Measurements from ENCODE around the gene ECD. TPM values are rescaled to one million over a fixed set of nuclear protein-coding genes. Genes with fewer than 3 reads are reported as not detected.

The ECD gene
- total RNA-seq, 4 donors from 2014 or later: 6.4 to 27.0 (median 24.7) TPM

GRCh38 chr10:73182568-73182967 is 14.8 kb upstream of the ECD start:
- WGBS, 2 donors (ENCODE audit: low coverage in 1 of 2): 81 to 94% methylated on average over 2 of the region's 2 CpGs
- TF ChIP-seq CTCF (IDR thresholded peaks at IDR 0.05) (no peak), POLR2AphosphoS5 (IDR thresholded peaks at IDR 0.05) (no peak), POLR2A (IDR thresholded peaks at IDR 0.05) (no peak), EP300 (IDR thresholded peaks at IDR 0.05; ENCODE audit: low read depth) (no peak)
- intact Hi-C loops (cut with DNase I; ENCODE audit: low total_unique reads) (no loop called here), in situ Hi-C loops (cut with MboI; ENCODE audit: low pct_ligation_motif_present in 1 of 4, low pct_unique_long_range_greater_than_20kb in 1 of 4, low sequenced_read_pairs in 3 of 4) (no loop called here)
- no peak for DNase-seq
- Histone ChIP-seq H3K36me3 (peaks cover 0 to 36% (median 13%) of the 10 kb centered on the region in 4 donors), H3K27ac (no peak overlapping the region), H3K4me1 (no peaks in the 10 kb centered on the region), H3K27me3 (no peaks in the 10 kb centered on the region), H3K9me3 (no peaks in the 10 kb centered on the region), H3K4me3 (no peak overlapping the region)

- peaks cover 0 to 14% (median 3%) of the 10 kb centered on the region in 4 donors for H3K36me3 ChIP-seq
- intact Hi-C loops (cut with DNase I; ENCODE audit: low total_unique reads): no loop called here
- no peak for DNase-seq
- H3K4me1 ChIP-seq: peaks cover 0 to 3% (median under 1%) of the 10 kb centered on the region in 4 donors
- WGBS, 2 donors (ENCODE audit: low coverage in 1 of 2): 100% methylated on average over 1 of the region's 1 CpG
- no peak overlapping the region for H3K27ac ChIP-seq
- no peak overlapping the region for H3K4me3 ChIP-seq
- H3K27me3 ChIP-seq: no peaks in the 10 kb centered on the region
- in situ Hi-C loops (cut with MboI; ENCODE audit: low pct_ligation_motif_present in 1 of 4, low pct_unique_long_range_greater_than_20kb in 1 of 4, low sequenced_read_pairs in 3 of 4): loop anchor here in 1 of 4 donors (25.0 kb wide), 1 partner anchor 812 kb away; the partner anchor contains the start of gene DNAJB12
- no peak for TF ChIP-seq EP300 (IDR thresholded peaks at IDR 0.05; ENCODE audit: low read depth)
- TF ChIP-seq POLR2A (IDR thresholded peaks at IDR 0.05): no peak
- no peak for TF ChIP-seq POLR2AphosphoS5 (IDR thresholded peaks at IDR 0.05)
- TF ChIP-seq CTCF (IDR thresholded peaks at IDR 0.05): no peak
- H3K9me3 ChIP-seq: no peaks in the 10 kb centered on the region
Measured at GRCh38 chr10:73174148-73174925, 6.5 kb upstream of the ECD start.

- TF ChIP-seq EP300 (IDR thresholded peaks at IDR 0.05; ENCODE audit: low read depth): no peak
- no peak for TF ChIP-seq POLR2A (IDR thresholded peaks at IDR 0.05)
- TF ChIP-seq POLR2AphosphoS5 (IDR thresholded peaks at IDR 0.05): no peak
- no peak for TF ChIP-seq CTCF (IDR thresholded peaks at IDR 0.05)
- in situ Hi-C loops (cut with MboI; ENCODE audit: low pct_ligation_motif_present in 1 of 4, low pct_unique_long_range_greater_than_20kb in 1 of 4, low sequenced_read_pairs in 3 of 4): loop anchor here in 1 of 4 donors (25.0 kb wide), 1 partner anchor 811 kb away; the partner anchor contains the start of gene DNAJB12
- no peak for DNase-seq
- Histone ChIP-seq H3K4me3 (no peak overlapping the region), H3K4me1 (peaks cover 0 to 12% (median 8%) of the 10 kb centered on the region in 4 donors), H3K27ac (no peak overlapping the region), H3K9me3 (no peaks in the 10 kb centered on the region), H3K36me3 (peaks cover 0 to 7% (median 0%) of the 10 kb centered on the region in 4 donors), H3K27me3 (no peaks in the 10 kb centered on the region)
- intact Hi-C loops (cut with DNase I; ENCODE audit: low total_unique reads): no loop called here
Measured at GRCh38 chr10:73172867-73173266, 5.1 kb upstream of the ECD start.

- in situ Hi-C loops (cut with MboI; ENCODE audit: low pct_ligation_motif_present in 1 of 4, low pct_unique_long_range_greater_than_20kb in 1 of 4, low sequenced_read_pairs in 3 of 4): loop anchor here in 2 of 4 donors (10.0 to 25.0 kb wide), 3 partner anchors 65 to 807 kb away; partner anchors contain the start of genes DNAJB12 (in 1 of the 2) and P4HA1 (in 1 of the 2)
- peak overlapping the region in 1 of 4 donors; percentile 90 for H3K4me3 ChIP-seq
- 90 to 96% methylated on average over 2 to 3 of the region's 3 CpGs for WGBS, 2 donors (ENCODE audit: low coverage in 1 of 2)
Measured at GRCh38 chr10:73169320-73169719, 1.5 kb upstream of the ECD start.

More at GRCh38 chr10:73169320-73169719, 1.5 kb upstream of the ECD start:
- no peak for DNase-seq
- Histone ChIP-seq H3K27me3 (no peaks in the 10 kb centered on the region), H3K9me3 (no peaks in the 10 kb centered on the region), H3K27ac (no peak overlapping the region), H3K36me3 (no peaks in the 10 kb centered on the region), H3K4me1 (peaks cover 11 to 38% (median 15%) of the 10 kb centered on the region in 4 donors)
- intact Hi-C loops (cut with DNase I; ENCODE audit: low total_unique reads): loop anchor here (5.0 kb wide), 1 partner anchor 1382 kb away; no protein-coding TSS in a partner anchor
- no peak for TF ChIP-seq POLR2A (IDR thresholded peaks at IDR 0.05)
- no peak for TF ChIP-seq POLR2AphosphoS5 (IDR thresholded peaks at IDR 0.05)
- TF ChIP-seq CTCF (IDR thresholded peaks at IDR 0.05): no peak
- TF ChIP-seq EP300 (IDR thresholded peaks at IDR 0.05; ENCODE audit: low read depth): no peak
